Neural progenitor cell (in vitro differentiated cells): Measurements from ENCODE around the gene ASIC2. TPM values are rescaled to one million over a fixed set of nuclear protein-coding genes. Genes with fewer than 3 reads are reported as not detected.

Source experiments
- DNase-seq: peaks from one replicate; pipeline ENCODE4 v3.0.0-alpha.2; 2016; ENCODE audit warnings: low spot score
- H2AFZ ChIP-seq: fragments of 200-600 bp; sonication (generic); replicated peaks from 2 replicates; pipeline ENCODE4 v1.6.1; 2016; ENCODE audit warnings: antibody characterized with exemption
- H3F3A ChIP-seq: fragments of 200-600 bp; sonication (generic); 2 replicates; pipeline ENCODE4 v1.6.1; 2016; ENCODE audit warnings: antibody characterized with exemption, low read depth
- H3K27ac ChIP-seq: fragments of 200-600 bp; sonication (generic); 2 replicates; pipeline ENCODE4 v1.5.1; 2016; ENCODE audit warnings: mild to moderate bottlenecking
- H3K27me3 ChIP-seq: fragments of 200-600 bp; sonication (generic); 2 replicates; pipeline ENCODE4 v1.6.1; 2016; ENCODE audit warnings: mild to moderate bottlenecking, moderate library complexity
- H3K36me3 ChIP-seq: fragments of 200-600 bp; sonication (generic); 2 replicates; pipeline ENCODE4 v1.5.1; 2016
- H3K4me1 ChIP-seq: fragments of 200-600 bp; sonication (generic); 2 replicates; pipeline ENCODE4 v1.6.1; 2016; ENCODE audit warnings: mixed run types
- H3K4me2 ChIP-seq: fragments of 200-600 bp; sonication (generic); 2 replicates; pipeline ENCODE4 v1.6.1; 2016
- H3K4me3 ChIP-seq: fragments of 200-600 bp; sonication (generic); 2 replicates; pipeline ENCODE4 v1.5.1; 2016
- H3K79me2 ChIP-seq: fragments of 200-600 bp; sonication (generic); 2 replicates; pipeline ENCODE4 v1.6.1; 2016; ENCODE audit warnings: low read depth
- H3K9ac ChIP-seq: fragments of 200-600 bp; sonication (generic); 2 replicates; pipeline ENCODE4 v1.6.1; 2016
- H3K9me3 ChIP-seq: fragments of 200-600 bp; sonication (generic); 2 replicates; pipeline ENCODE4 v1.5.1; 2016; ENCODE audit warnings: low read depth
- H4K20me1 ChIP-seq: fragments of 200-600 bp; sonication (generic); 2 replicates; pipeline ENCODE4 v1.6.1; 2016; ENCODE audit warnings: low read depth
- H3K27ac Mint-ChIP-seq: 3 replicates; pipeline ENCODE4 v1.8.0; 2021; ENCODE audit warnings: mixed read lengths
- H3K27me3 Mint-ChIP-seq: 2 replicates; pipeline ENCODE4 v1.8.0; 2022; ENCODE audit warnings: low read depth, mild to moderate bottlenecking, inconsistent platforms, moderate library complexity, mixed read lengths; ENCODE audit not compliant: insufficient read depth
- H3K36me3 Mint-ChIP-seq: 3 replicates; pipeline ENCODE4 v1.8.0; 2021; ENCODE audit warnings: mixed read lengths
- H3K4me1 Mint-ChIP-seq: 3 replicates; pipeline ENCODE4 v1.8.0; 2021; ENCODE audit warnings: mixed read lengths
- H3K4me3 Mint-ChIP-seq: 3 replicates; pipeline ENCODE4 v1.8.0; 2021; ENCODE audit warnings: mild to moderate bottlenecking, moderate library complexity, mixed read lengths
- H3K9me3 Mint-ChIP-seq: 3 replicates; pipeline ENCODE4 v1.8.0; 2020; ENCODE audit warnings: mixed read lengths
- CTCF ChIP-seq: fragments of 200-600 bp; sonication (generic); IDR thresholded peaks from 2 replicates; pipeline ENCODE4 v1.5.1; 2017; ENCODE audit warnings: antibody characterized with exemption, mild to moderate bottlenecking
- EZH2 ChIP-seq: fragments of 200-600 bp; sonication (generic); IDR thresholded peaks from 2 replicates; pipeline ENCODE4 v1.6.1; 2017; ENCODE audit warnings: antibody characterized with exemption, mild to moderate bottlenecking, moderate library complexity
- EZH2phosphoT487 ChIP-seq: fragments of 200-600 bp; sonication (generic); IDR thresholded peaks from 2 replicates; pipeline ENCODE4 v1.6.1; 2017; ENCODE audit warnings: antibody characterized with exemption
- total RNA-seq: library from RNA; depleted of rRNA; stranded (reverse); fragments of >200 nt; gene quantifications from 2 replicates; pipeline ENCODE4 v1.2.3, GENCODE V29; 2015; ENCODE audit warnings: low replicate concordance

Gene ASIC2
- total RNA-seq, 1 donor from 2014 or later, result 2.3 TPM

GRCh38 chr17:33056399-33057146, 236.5 kb downstream of the ASIC2 start:
- Mint-ChIP-seq H3K27ac (no peak overlapping the region), H3K4me1 (peaks cover 3% of the 10 kb centered on the region), H3K27me3 (peaks cover 7% of the 10 kb centered on the region), H3K9me3 (peaks cover 2% of the 10 kb centered on the region), H3K36me3 (no peaks in the 10 kb centered on the region), H3K4me3 (no peak overlapping the region)
- Histone ChIP-seq H3K9me3 (no peaks in the 10 kb centered on the region), H3K9ac (no peak overlapping the region), H3K4me3 (no peak overlapping the region), H3K4me2 (no peak overlapping the region), H3K27me3 (peaks cover 6% of the 10 kb centered on the region), H4K20me1 (no peaks in the 10 kb centered on the region), H3K4me1 (no peaks in the 10 kb centered on the region), H3K36me3 (no peaks in the 10 kb centered on the region), H3F3A (no peaks in the 10 kb centered on the region), H3K27ac (no peak overlapping the region), H2AFZ (no peak overlapping the region), H3K79me2 (no peaks in the 10 kb centered on the region)
- DNase-seq, result no peak
- TF ChIP-seq CTCF (no peak), EZH2phosphoT487 (no peak), EZH2 (no peak)

- H3K79me2 ChIP-seq, result no peaks in the 10 kb centered on the region
- no peak overlapping the region for H3K4me3 ChIP-seq
- H3K4me3 Mint-ChIP-seq, result no peak overlapping the region
- peaks cover 9% of the 10 kb centered on the region for H3K27me3 ChIP-seq
- no peak overlapping the region for H3K27ac Mint-ChIP-seq
- peaks cover 2% of the 10 kb centered on the region for H3K9me3 Mint-ChIP-seq
- no peaks in the 10 kb centered on the region for H3F3A ChIP-seq
- H2AFZ ChIP-seq, result no peak overlapping the region
- H3K4me1 Mint-ChIP-seq, result peaks cover 3% of the 10 kb centered on the region
- H3K27me3 Mint-ChIP-seq, result peaks cover 7% of the 10 kb centered on the region
- H3K4me2 ChIP-seq, result no peak overlapping the region
- DNase-seq, result no peak
- H3K36me3 ChIP-seq, result no peaks in the 10 kb centered on the region
- no peak for TF ChIP-seq EZH2phosphoT487
- no peak for TF ChIP-seq EZH2
- TF ChIP-seq CTCF, result no peak
- H3K27ac ChIP-seq, result no peak overlapping the region
- H3K9ac ChIP-seq, result no peak overlapping the region
- H3K4me1 ChIP-seq, result no peaks in the 10 kb centered on the region
- no peaks in the 10 kb centered on the region for H3K9me3 ChIP-seq
- no peaks in the 10 kb centered on the region for H4K20me1 ChIP-seq
- H3K36me3 Mint-ChIP-seq, result no peaks in the 10 kb centered on the region
Observed at GRCh38 chr17:33055746-33056145, 237.3 kb downstream of the ASIC2 start.

GRCh38 chr17:33055171-33055611, 237.9 kb downstream of the ASIC2 start:
- Histone ChIP-seq H3K27me3 (peaks cover 9% of the 10 kb centered on the region), H3K4me2 (no peak overlapping the region), H3K79me2 (no peaks in the 10 kb centered on the region), H3K36me3 (no peaks in the 10 kb centered on the region), H3K9ac (no peak overlapping the region), H3F3A (no peaks in the 10 kb centered on the region), H3K27ac (no peak overlapping the region), H3K4me1 (no peaks in the 10 kb centered on the region), H2AFZ (no peak overlapping the region), H3K9me3 (no peaks in the 10 kb centered on the region), H4K20me1 (no peaks in the 10 kb centered on the region), H3K4me3 (no peak overlapping the region)
- H3K4me3 Mint-ChIP-seq, result no peak overlapping the region
- H3K27ac Mint-ChIP-seq, result no peak overlapping the region
- H3K36me3 Mint-ChIP-seq, result no peaks in the 10 kb centered on the region
- no peak for TF ChIP-seq EZH2
- no peak for TF ChIP-seq CTCF
- TF ChIP-seq EZH2phosphoT487, result no peak
- no peak for DNase-seq
- H3K27me3 Mint-ChIP-seq, result peaks cover 7% of the 10 kb centered on the region
- H3K9me3 Mint-ChIP-seq, result no peaks in the 10 kb centered on the region
- H3K4me1 Mint-ChIP-seq, result peaks cover 3% of the 10 kb centered on the region
